Neural cell (in vitro differentiated cells): ENCODE results near the gene TP53I13. TPM values are rescaled to one million over a fixed set of nuclear protein-coding genes. Genes with fewer than 3 reads are reported as not detected.

ENCODE experiments used
- H2AFZ ChIP-seq: fragments of 200-600, 300-800 bp; sonication (generic), shearing (Covaris generic); 2 replicates; pipeline ENCODE4 v1.6.0; 2014; ENCODE audit warnings: low read depth, mild to moderate bottlenecking, antibody characterized with exemption, low read length, moderate library complexity
- H3F3A ChIP-seq: fragments of 200-600 bp; shearing (Covaris generic); 2 replicates; pipeline ENCODE4 v1.6.1; 2016; ENCODE audit warnings: mild to moderate bottlenecking, moderate library complexity, mixed read lengths, antibody characterized with exemption, low read length; ENCODE audit not compliant: insufficient read depth, poor library complexity, severe bottlenecking
- H3K27ac ChIP-seq: fragments of 200-600, 300-800 bp; sonication (generic), shearing (Covaris generic); 2 replicates; pipeline ENCODE4 v1.5.1; 2014; ENCODE audit warnings: mild to moderate bottlenecking, low read length, moderate library complexity
- H3K27me3 ChIP-seq: fragments of 300-800, 200-600 bp; sonication (generic), shearing (Covaris generic); 2 replicates; pipeline ENCODE4 v1.6.0; 2014; ENCODE audit warnings: mild to moderate bottlenecking, low read depth, low read length, moderate library complexity; ENCODE audit not compliant: insufficient read depth
- H3K36me3 ChIP-seq: fragments of 300-800, 200-600 bp; sonication (generic), shearing (Covaris generic); 2 replicates; pipeline ENCODE4 v1.5.1; 2014; ENCODE audit warnings: mild to moderate bottlenecking, antibody characterized with exemption, low read length, moderate library complexity; ENCODE audit not compliant: insufficient read depth
- H3K4me2 ChIP-seq: fragments of 300-800, 200-600 bp; sonication (generic), shearing (Covaris generic); 2 replicates; pipeline ENCODE4 v1.6.0; 2014; ENCODE audit warnings: mild to moderate bottlenecking, low read length
- H3K4me3 ChIP-seq: fragments of 300-800, 200-600 bp; sonication (generic), shearing (Covaris generic); 2 replicates; pipeline ENCODE4 v1.5.1; 2014; ENCODE audit warnings: mild to moderate bottlenecking, low read length, moderate library complexity
- H3K79me2 ChIP-seq: fragments of 200-600 bp; shearing (Covaris generic); replicated peaks from 2 replicates; pipeline ENCODE4 v1.6.0; 2014; ENCODE audit warnings: mild to moderate bottlenecking, low read length, moderate library complexity; ENCODE audit not compliant: insufficient read depth
- H3K9ac ChIP-seq: fragments of 300-800, 200-600 bp; sonication (generic), shearing (Covaris generic); 2 replicates; pipeline ENCODE4 v1.6.1; 2016; ENCODE audit warnings: mild to moderate bottlenecking, low read length, mixed read lengths
- H3K9me2 ChIP-seq: fragments of 200-600 bp; shearing (Covaris generic); 2 replicates; pipeline ENCODE4 v1.6.1; 2016; ENCODE audit warnings: mild to moderate bottlenecking, low read length, mixed read lengths; ENCODE audit not compliant: insufficient read depth
- H3K9me3 ChIP-seq: fragments of 200-600, 300-800 bp; sonication (generic), shearing (Covaris generic); 2 replicates; pipeline ENCODE4 v1.6.1; 2016; ENCODE audit warnings: mild to moderate bottlenecking, mixed run types, low read length, moderate library complexity, mixed read lengths
- H4K20me1 ChIP-seq: fragments of 200-600 bp; shearing (Covaris generic); 2 replicates; pipeline ENCODE4 v1.6.1; 2016; ENCODE audit warnings: mild to moderate bottlenecking, mixed run types; ENCODE audit not compliant: insufficient read depth
- EP300 ChIP-seq: fragments of 450-650 bp; conservative IDR thresholded peaks from 2 replicates; pipeline ENCODE4 v1.6.1; 2014; ENCODE audit warnings: antibody characterized with exemption, mild to moderate bottlenecking, moderate library complexity; ENCODE audit not compliant: poor library complexity, severe bottlenecking
- EZH2 ChIP-seq: fragments of 200-600, 300-800 bp; shearing (Covaris generic), sonication (generic); IDR thresholded peaks from 2 replicates; pipeline ENCODE4 v1.6.1; 2014; ENCODE audit warnings: antibody characterized with exemption, low read length, borderline replicate concordance, mild to moderate bottlenecking; ENCODE audit not compliant: insufficient read depth, poor library complexity, severe bottlenecking
- MXI1 ChIP-seq: fragments of 450-650 bp; conservative IDR thresholded peaks from 2 replicates; pipeline ENCODE4 v1.6.1; 2014; ENCODE audit warnings: antibody characterized with exemption, mild to moderate bottlenecking; ENCODE audit not compliant: poor library complexity, severe bottlenecking
- POLR2AphosphoS5 ChIP-seq: IDR thresholded peaks from 2 replicates; pipeline ENCODE4 v1.6.1; 2012
- RAD21 ChIP-seq: fragments of 450-650 bp; conservative IDR thresholded peaks from 2 replicates; pipeline ENCODE4 v1.6.1; 2014; ENCODE audit warnings: antibody characterized with exemption, mild to moderate bottlenecking, moderate library complexity
- SMC3 ChIP-seq: fragments of 450-650 bp; conservative IDR thresholded peaks from 2 replicates; pipeline ENCODE4 v1.6.1; 2014; ENCODE audit warnings: antibody characterized with exemption, mild to moderate bottlenecking, moderate library complexity; ENCODE audit not compliant: poor library complexity
- TAF1 ChIP-seq: IDR thresholded peaks from 2 replicates; pipeline ENCODE4 v1.6.1; 2012; ENCODE audit warnings: low read depth
- polyA plus RNA-seq: library from polyadenylated mRNA; depleted of rRNA; stranded (reverse); fragments of >200 nt; gene quantifications from 2 replicates; pipeline ENCODE4 v1.2.3, GENCODE V29; 2014
- TF ChIP-seq, protein P1 (sequence below): IDR thresholded peaks from 2 replicates; pipeline ENCODE4 v1.6.1; 2012; ENCODE audit warnings: borderline replicate concordance
- TF ChIP-seq, protein P2 (sequence below): fragments of 450-650 bp; IDR thresholded peaks from 2 replicates; pipeline ENCODE4 v1.5.1; 2014; ENCODE audit warnings: antibody characterized with exemption, mild to moderate bottlenecking, moderate library complexity; ENCODE audit not compliant: poor library complexity, severe bottlenecking

The TP53I13 gene
- polyA plus RNA-seq, 1 donor from 2014 or later, result 18.4 TPM

DNA sequence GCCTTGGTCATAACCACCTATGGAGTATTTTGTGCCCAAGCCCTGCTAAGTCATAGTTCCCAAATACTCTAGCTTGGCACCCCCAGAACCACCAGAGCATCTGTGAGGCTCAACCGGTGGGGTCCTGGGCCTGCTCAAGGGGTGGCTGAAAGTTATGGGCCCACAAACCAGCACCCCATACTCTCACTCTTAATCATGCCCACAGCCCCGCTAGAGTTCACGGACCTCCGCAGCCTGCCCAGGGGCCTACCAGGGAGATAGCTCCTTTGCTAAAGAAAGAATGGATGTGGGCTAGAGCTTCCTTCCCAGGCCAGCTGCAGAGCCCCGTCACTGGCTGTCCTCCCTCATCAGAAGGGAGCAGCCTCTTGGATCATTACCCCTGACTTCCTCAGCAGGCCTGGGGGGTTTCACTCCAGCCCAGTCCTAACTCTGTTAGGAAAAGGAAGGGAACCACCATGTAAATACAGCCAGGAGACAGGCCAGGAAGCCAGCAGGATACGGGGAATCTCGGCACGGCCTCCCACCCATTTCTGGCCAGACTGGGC lies 19.6 kb downstream of the TP53I13 start:
- peak overlapping the region; percentile 97 for H3K4me3 ChIP-seq
- TF ChIP-seq, protein P1, sequence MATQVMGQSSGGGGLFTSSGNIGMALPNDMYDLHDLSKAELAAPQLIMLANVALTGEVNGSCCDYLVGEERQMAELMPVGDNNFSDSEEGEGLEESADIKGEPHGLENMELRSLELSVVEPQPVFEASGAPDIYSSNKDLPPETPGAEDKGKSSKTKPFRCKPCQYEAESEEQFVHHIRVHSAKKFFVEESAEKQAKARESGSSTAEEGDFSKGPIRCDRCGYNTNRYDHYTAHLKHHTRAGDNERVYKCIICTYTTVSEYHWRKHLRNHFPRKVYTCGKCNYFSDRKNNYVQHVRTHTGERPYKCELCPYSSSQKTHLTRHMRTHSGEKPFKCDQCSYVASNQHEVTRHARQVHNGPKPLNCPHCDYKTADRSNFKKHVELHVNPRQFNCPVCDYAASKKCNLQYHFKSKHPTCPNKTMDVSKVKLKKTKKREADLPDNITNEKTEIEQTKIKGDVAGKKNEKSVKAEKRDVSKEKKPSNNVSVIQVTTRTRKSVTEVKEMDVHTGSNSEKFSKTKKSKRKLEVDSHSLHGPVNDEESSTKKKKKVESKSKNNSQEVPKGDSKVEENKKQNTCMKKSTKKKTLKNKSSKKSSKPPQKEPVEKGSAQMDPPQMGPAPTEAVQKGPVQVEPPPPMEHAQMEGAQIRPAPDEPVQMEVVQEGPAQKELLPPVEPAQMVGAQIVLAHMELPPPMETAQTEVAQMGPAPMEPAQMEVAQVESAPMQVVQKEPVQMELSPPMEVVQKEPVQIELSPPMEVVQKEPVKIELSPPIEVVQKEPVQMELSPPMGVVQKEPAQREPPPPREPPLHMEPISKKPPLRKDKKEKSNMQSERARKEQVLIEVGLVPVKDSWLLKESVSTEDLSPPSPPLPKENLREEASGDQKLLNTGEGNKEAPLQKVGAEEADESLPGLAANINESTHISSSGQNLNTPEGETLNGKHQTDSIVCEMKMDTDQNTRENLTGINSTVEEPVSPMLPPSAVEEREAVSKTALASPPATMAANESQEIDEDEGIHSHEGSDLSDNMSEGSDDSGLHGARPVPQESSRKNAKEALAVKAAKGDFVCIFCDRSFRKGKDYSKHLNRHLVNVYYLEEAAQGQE, result no peak
- TF ChIP-seq EZH2, result no peak
- no peak for TF ChIP-seq MXI1
- TF ChIP-seq POLR2AphosphoS5, result no peak
- peak overlapping the region; percentile 85 for H3K9ac ChIP-seq
- no peaks in the 10 kb centered on the region for H3K9me3 ChIP-seq
- H3K79me2 ChIP-seq, result peaks cover 31% of the 10 kb centered on the region
- no peaks in the 10 kb centered on the region for H3K36me3 ChIP-seq
- peaks cover 2% of the 10 kb centered on the region for H3F3A ChIP-seq
- no peak overlapping the region for H2AFZ ChIP-seq
- peaks cover 15% of the 10 kb centered on the region for H4K20me1 ChIP-seq
- peak overlapping the region; percentile 58 for H3K4me2 ChIP-seq
- H3K9me2 ChIP-seq, result no peaks in the 10 kb centered on the region
- no peaks in the 10 kb centered on the region for H3K27me3 ChIP-seq
- H3K27ac ChIP-seq, result peak overlapping the region; percentile 53

DNA sequence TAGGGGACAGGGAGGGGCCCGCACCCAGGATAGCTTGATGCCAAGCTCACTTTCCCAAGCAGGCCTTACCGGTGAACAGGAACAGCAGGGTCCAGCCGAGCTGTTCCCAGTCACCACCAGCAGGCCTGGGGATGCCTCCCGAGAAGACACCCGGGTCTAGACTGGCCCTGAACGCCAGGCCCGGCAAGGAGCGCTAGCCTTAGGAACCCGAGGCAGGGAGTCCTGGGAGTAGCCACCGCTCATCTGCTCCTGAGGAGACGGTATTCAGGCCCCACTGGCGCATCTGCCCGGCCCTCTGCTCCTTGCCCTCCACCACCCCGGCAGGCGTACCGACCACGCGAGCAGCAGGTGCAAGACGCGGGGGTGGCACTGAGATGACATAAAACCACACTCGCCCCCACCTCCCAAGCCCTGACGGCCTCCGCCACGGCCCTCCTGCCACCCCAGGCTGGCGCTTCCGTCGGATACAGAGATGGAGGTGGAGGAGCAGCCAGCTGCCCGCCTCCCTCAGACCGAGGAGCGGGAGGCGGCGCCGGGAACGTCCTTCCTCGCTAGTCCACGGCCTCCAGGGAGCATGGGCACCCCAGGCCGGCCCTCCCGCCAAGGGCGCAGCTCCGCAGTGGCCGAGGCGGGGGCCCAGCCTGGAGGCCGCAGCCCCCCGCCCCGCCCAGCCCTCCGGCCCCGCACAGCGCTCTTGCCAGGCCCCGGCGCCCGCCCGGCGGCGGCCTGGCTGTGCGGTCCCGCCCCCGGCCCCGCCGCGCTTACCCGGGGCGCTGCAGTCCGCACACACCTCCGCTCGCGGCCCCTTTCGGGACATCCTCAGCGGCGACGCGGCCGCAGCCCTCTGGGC lies 20.3 kb downstream of the TP53I13 start:
- H3K79me2 ChIP-seq, result peaks cover 34% of the 10 kb centered on the region

DNA sequence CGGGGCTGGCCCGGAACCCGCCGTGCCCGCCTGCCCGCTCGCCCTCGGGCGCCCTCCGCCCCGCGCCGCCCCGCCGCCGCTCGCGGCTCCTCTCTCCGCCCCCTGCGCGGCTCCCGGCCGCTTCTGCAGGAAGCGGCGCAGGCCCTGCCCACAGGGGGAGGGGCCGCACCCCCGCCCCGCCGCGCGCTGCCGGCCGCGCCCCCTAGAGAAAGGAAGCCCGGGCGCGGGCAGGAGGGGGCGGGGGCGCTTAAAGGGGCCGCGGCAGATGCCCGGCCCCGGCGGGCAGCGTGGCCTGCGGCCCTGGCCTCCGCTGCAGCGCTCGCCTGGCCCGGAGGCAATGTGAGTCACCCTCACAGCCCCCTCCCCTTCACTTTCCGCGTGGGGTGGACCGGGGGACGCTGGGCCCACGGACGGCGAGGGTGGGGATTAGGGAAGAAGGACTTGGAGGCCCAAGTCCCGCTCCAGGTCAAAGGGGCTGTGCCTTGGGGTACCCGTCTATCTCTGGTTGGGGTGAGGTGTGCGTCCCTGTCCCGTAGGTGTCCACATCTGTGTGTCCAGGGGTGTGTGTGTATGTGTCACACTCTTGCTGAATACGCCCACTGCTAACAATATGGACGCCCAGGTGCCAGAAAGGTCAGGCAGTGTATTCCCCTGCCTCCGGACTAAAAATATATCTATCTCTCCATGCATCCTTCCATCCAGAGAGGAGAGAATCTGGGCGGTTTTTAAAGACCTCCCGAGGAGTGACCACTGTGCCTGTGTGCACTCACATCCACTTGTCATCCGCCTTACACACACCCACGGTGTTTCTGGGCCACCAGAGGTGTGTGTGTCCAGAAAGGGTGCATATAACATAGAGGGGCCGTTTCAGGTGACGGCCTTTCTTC lies 21.3 kb downstream of the TP53I13 start, which contains the start of gene GIT1:
Gene GIT1, minus strand, starts transcription at position 125 of the 887 bp plus-strand sequence. CDS start 270 bp downstream, outside the sequence.
- peak within 1 kb of the TSS; percentile 71 for H3K27ac ChIP-seq
- peak within 1 kb of the TSS; percentile 80 for H3K4me2 ChIP-seq
- peaks cover 15% of the 10 kb centered on the region for H4K20me1 ChIP-seq
- no peak for TF ChIP-seq SMC3
- TF ChIP-seq EP300, result peak; percentile 23
- TF ChIP-seq, protein P2, sequence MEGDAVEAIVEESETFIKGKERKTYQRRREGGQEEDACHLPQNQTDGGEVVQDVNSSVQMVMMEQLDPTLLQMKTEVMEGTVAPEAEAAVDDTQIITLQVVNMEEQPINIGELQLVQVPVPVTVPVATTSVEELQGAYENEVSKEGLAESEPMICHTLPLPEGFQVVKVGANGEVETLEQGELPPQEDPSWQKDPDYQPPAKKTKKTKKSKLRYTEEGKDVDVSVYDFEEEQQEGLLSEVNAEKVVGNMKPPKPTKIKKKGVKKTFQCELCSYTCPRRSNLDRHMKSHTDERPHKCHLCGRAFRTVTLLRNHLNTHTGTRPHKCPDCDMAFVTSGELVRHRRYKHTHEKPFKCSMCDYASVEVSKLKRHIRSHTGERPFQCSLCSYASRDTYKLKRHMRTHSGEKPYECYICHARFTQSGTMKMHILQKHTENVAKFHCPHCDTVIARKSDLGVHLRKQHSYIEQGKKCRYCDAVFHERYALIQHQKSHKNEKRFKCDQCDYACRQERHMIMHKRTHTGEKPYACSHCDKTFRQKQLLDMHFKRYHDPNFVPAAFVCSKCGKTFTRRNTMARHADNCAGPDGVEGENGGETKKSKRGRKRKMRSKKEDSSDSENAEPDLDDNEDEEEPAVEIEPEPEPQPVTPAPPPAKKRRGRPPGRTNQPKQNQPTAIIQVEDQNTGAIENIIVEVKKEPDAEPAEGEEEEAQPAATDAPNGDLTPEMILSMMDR, result peak; percentile 29
- TF ChIP-seq, protein P1, result no peak
- TF ChIP-seq TAF1, result no peak
- peak; percentile 76 for TF ChIP-seq POLR2AphosphoS5
- no peak for TF ChIP-seq RAD21
- TF ChIP-seq MXI1, result no peak

More for the DNA sequence above, 20.3 kb downstream of the TP53I13 start:
- peak overlapping the region; percentile 58 for H3K4me2 ChIP-seq
- H3K36me3 ChIP-seq, result no peaks in the 10 kb centered on the region
- H3K4me3 ChIP-seq, result peak overlapping the region; percentile 97
- peaks cover 15% of the 10 kb centered on the region for H4K20me1 ChIP-seq
- TF ChIP-seq SMC3, result peak; percentile 11
- TF ChIP-seq RAD21, result no peak
- peak; percentile 37 for TF ChIP-seq MXI1
- no peaks in the 10 kb centered on the region for H3K9me3 ChIP-seq
- H3K9me2 ChIP-seq, result no peaks in the 10 kb centered on the region
- H3F3A ChIP-seq, result peaks cover 2% of the 10 kb centered on the region
- peak overlapping the region; percentile 85 for H3K9ac ChIP-seq
- H3K27me3 ChIP-seq, result no peaks in the 10 kb centered on the region
- H3K27ac ChIP-seq, result peak overlapping the region; percentile 53
- H2AFZ ChIP-seq, result no peak overlapping the region

More for the DNA sequence above, 21.3 kb downstream of the TP53I13 start, which contains the start of gene GIT1:
- H3K9ac ChIP-seq, result peak within 1 kb of the TSS; percentile 85
- no peaks in the 10 kb centered on the region for H3K9me2 ChIP-seq
- H3F3A ChIP-seq, result peaks cover 2% of the 10 kb centered on the region
- no peaks in the 10 kb centered on the region for H3K36me3 ChIP-seq
- peak within 1 kb of the TSS; percentile 33 for H2AFZ ChIP-seq
- no peaks in the 10 kb centered on the region for H3K27me3 ChIP-seq
- H3K79me2 ChIP-seq, result peaks cover 44% of the 10 kb centered on the region
- no peaks in the 10 kb centered on the region for H3K9me3 ChIP-seq
- H3K4me3 ChIP-seq, result peak within 1 kb of the TSS; percentile 97
